Coronary artery (tissue), 2 donors: Measurements from ENCODE around the gene KRTAP20-3.

ENCODE experiments used
- DNase-seq: peaks from one replicate; pipeline ENCODE4 v3.0.0-alpha.2; 2017; ENCODE audit warnings: low spot score
- H3K27ac ChIP-seq, 2 donors: fragments of 200-600 bp; sonication (generic); one replicate each; pipeline ENCODE4 v1.5.1; 2016 to 2019
- H3K4me3 ChIP-seq: fragments of 200-600 bp; sonication (generic); 2 replicates; pipeline ENCODE4 v1.5.1; 2016; ENCODE audit warnings: mild to moderate bottlenecking, moderate library complexity
- CTCF ChIP-seq: fragments of 200-600 bp; sonication (generic); IDR thresholded peaks from one replicate; pipeline ENCODE4 v1.5.1; 2019; ENCODE audit warnings: antibody characterized with exemption

KRTAP20-3 gene

GRCh38 chr21:30642564-30642963 is at the start of gene KRTAP20-3:
KRTAP20-3 (plus strand) TSS chr21:30642864.
- H3K27ac ChIP-seq: no peak within 1 kb of the TSS
- DNase-seq: no peak
- H3K4me3 ChIP-seq: no peak within 1 kb of the TSS
- no peak for TF ChIP-seq CTCF

GRCh38 chr21:30598802-30599201 is 43.9 kb upstream of the KRTAP20-3 start, which contains the start of gene KRTAP6-2:
KRTAP6-2 (minus strand) TSS chr21:30598902; CDS start chr21:30598874, 28 bp downstream.
- no peak for DNase-seq
- no peak within 1 kb of the TSS for H3K4me3 ChIP-seq
- no peak for TF ChIP-seq CTCF
- H3K27ac ChIP-seq: no peak within 1 kb of the TSS

- no peak within 1 kb of the TSS for H3K4me3 ChIP-seq
- DNase-seq: no peak
- no peak for TF ChIP-seq CTCF
- no peak within 1 kb of the TSS for H3K27ac ChIP-seq
Observed at GRCh38 chr21:30600787-30601186, 41.9 kb upstream of the KRTAP20-3 start, which contains the start of gene KRTAP22-1. KRTAP22-1 (plus strand) TSS chr21:30601087.

- H3K4me3 ChIP-seq: no peak overlapping the region
- no peak for DNase-seq
- no peak for TF ChIP-seq CTCF
- no peak overlapping the region for H3K27ac ChIP-seq
Observed at GRCh38 chr21:30605968-30606367, 36.7 kb upstream of the KRTAP20-3 start.

GRCh38 chr21:30612132-30612531 is 30.5 kb upstream of the KRTAP20-3 start:
- no peak for DNase-seq
- Histone ChIP-seq H3K27ac (no peak overlapping the region), H3K4me3 (no peak overlapping the region)
- no peak for TF ChIP-seq CTCF

GRCh38 chr21:30613836-30614235 is 28.8 kb upstream of the KRTAP20-3 start, which contains the start of gene KRTAP6-1:
KRTAP6-1 (minus strand) TSS chr21:30613930; CDS start chr21:30613904, 26 bp downstream.
- DNase-seq: no peak
- no peak for TF ChIP-seq CTCF
- no peak within 1 kb of the TSS for H3K4me3 ChIP-seq
- H3K27ac ChIP-seq: no peak within 1 kb of the TSS

- H3K27ac ChIP-seq: no peak overlapping the region
- TF ChIP-seq CTCF: no peak
- no peak for DNase-seq
- H3K4me3 ChIP-seq: no peak overlapping the region
Observed at GRCh38 chr21:30615199-30615598, 27.5 kb upstream of the KRTAP20-3 start.
